GM13976 (cell line): ENCODE data around the gene VPS51.
A peak's percentile ranks its signal among the peaks of the same experiment; 100 is the strongest.
"Not testable (repeated sequence)": the region's sequence is repeated elsewhere in the genome, so short reads cannot be mapped to it uniquely, and the experiment has no call there.

Source experiments
- DNase-seq: peaks from one replicate; pipeline ENCODE4 v3.0.0; 2012; ENCODE audit warnings: low spot score
- CTCF ChIP-seq: IDR thresholded peaks from 2 replicates; pipeline ENCODE4 v1.5.1; 2012; ENCODE audit warnings: borderline replicate concordance, mild to moderate bottlenecking; ENCODE audit not compliant: insufficient read depth; ENCODE audit errors: extremely low read depth, missing control alignments, control extremely low read depth
- in situ Hi-C: fragments of 300-500 bp; cut with MboI; formaldehyde crosslinking; loops from one replicate; pipeline ENCODE4 v1.12.0; 2022; ENCODE audit warnings: low sequenced_read_pairs, mixed read lengths, inconsistent platforms; ENCODE audit not compliant: unreplicated experiment

Gene VPS51

GRCh38 chr11:65114538-65115171 is 18.6 kb downstream of the VPS51 start:
- DNase-seq: no peak
- in situ Hi-C loops: no loop called here
- no peak for TF ChIP-seq CTCF

- no peak for DNase-seq
- TF ChIP-seq CTCF: no peak
- in situ Hi-C loops: no loop called here
Observed at GRCh38 chr11:65115361-65116082, 19.5 kb downstream of the VPS51 start.

GRCh38 chr11:65116370-65117205 is 20.6 kb downstream of the VPS51 start:
- in situ Hi-C loops: no loop called here
- no peak for TF ChIP-seq CTCF
- DNase-seq: peak; percentile 34

- TF ChIP-seq CTCF: peak; percentile 68
- in situ Hi-C loops: no loop called here
- DNase-seq: peak; percentile 96
Observed at GRCh38 chr11:65117206-65118096, 21.4 kb downstream of the VPS51 start, which contains the start of gene ZNHIT2. TSS of gene ZNHIT2 (minus strand) at chr11:65117701. CDS start at chr11:65117653, 48 bp downstream.

GRCh38 chr11:65118097-65118837 is 22.3 kb downstream of the VPS51 start:
- in situ Hi-C loops: no loop called here
- no peak for DNase-seq
- TF ChIP-seq CTCF: no peak

- in situ Hi-C loops, DNase-seq: not testable (repeated sequence)
Observed at GRCh38 chr11:65118891-65119669, 23.1 kb downstream of the VPS51 start.
